ENCODE data around the gene DOK6. TPM values are rescaled to one million over a fixed set of nuclear protein-coding genes. Genes with fewer than 3 reads are reported as not detected.

DOK6 gene
- total and polyA plus RNA-seq, 10 of the 15 experiments (the other 5 are each of a cell fraction or from before 2014, with no cell fraction given) = 0.01 to 0.09 (median 0.04) TPM; not detected in 4

DNA sequence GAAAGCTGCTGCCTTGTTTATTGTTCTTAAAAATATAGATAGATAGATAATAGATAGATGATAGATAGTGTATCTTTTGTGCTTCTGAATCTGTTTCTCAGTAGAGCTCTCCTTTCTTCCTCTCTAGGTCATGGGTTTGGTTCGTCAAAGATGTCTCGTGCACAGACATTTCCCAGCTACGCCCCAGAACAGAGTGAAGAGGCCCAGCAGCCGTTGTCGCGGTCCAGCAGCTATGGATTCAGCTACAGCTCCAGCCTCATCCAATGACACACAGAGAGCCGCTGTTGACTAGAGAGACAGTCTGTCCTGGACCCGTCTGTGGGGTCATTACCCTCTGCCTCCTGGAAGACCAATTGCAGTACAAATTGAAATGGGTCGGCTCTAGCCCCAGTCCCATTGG, 440.4 kb downstream of the DOK6 start:
- POLR2A ChIA-PET = no interaction called here

More for the DNA sequence above, 440.4 kb downstream of the DOK6 start:
- TF ChIP-seq NR2C2 (IDR thresholded peaks at IDR 0.05; ENCODE audit: borderline replicate concordance, control insufficient read depth, insufficient read length, low read depth) (no peak), MYC (IDR thresholded peaks at IDR 0.05; ENCODE audit: insufficient read depth, insufficient read length, insufficient replicate concordance, low read length, severe bottlenecking) (no peak), TAF1 (IDR thresholded peaks at IDR 0.05; ENCODE audit: borderline replicate concordance, low read depth, low read length) (no peak), ZBTB33 (IDR thresholded peaks at IDR 0.05) (no peak), CREM (IDR thresholded peaks at IDR 0.05; ENCODE audit: low read depth) (no peak), EZH2 (IDR thresholded peaks at IDR 0.05; ENCODE audit: borderline replicate concordance, control insufficient read depth, low read depth, low read length) (no peak), USF2 (IDR thresholded peaks at IDR 0.05; ENCODE audit: borderline replicate concordance, low read depth, low read length) (no peak), BACH1 (IDR thresholded peaks at IDR 0.05; ENCODE audit: borderline replicate concordance) (no peak), WRNIP1 (IDR thresholded peaks at IDR 0.05; ENCODE audit: borderline replicate concordance, low read depth, low read length) (no peak), STAT1 (conservative IDR thresholded peaks at IDR 0.05) (no peak), ATF7 (IDR thresholded peaks at IDR 0.05; ENCODE audit: low read depth) (no peak), MEF2A (IDR thresholded peaks at IDR 0.05; ENCODE audit: insufficient read depth, low read depth, low read length) (no peak), SMAD1 (IDR thresholded peaks at IDR 0.05; ENCODE audit: low read depth, partially characterized antibody) (no peak), SIX5 (IDR thresholded peaks at IDR 0.05; ENCODE audit: low read depth, low read length, severe bottlenecking) (no peak), ZBED1 (IDR thresholded peaks at IDR 0.05; ENCODE audit: borderline replicate concordance) (no peak), RUNX3 (IDR thresholded peaks at IDR 0.05; ENCODE audit: low read length) (no peak), YY1 (IDR thresholded peaks at IDR 0.05; ENCODE audit: low read depth, low read length) (no peak)
- Histone ChIP-seq H3K4me1 (ENCODE audit: control insufficient read depth, insufficient read depth, low read length) (no peaks in the 10 kb centered on the region), H3K4me2 (ENCODE audit: control insufficient read depth, insufficient read depth) (no peak overlapping the region), H3K27me3 (replicated peaks in 1 of 2; ENCODE audit: control insufficient read depth in 2 of 2, insufficient read depth in 2 of 2, low read length in 1 of 2) (no peaks in the 10 kb centered on the region), H3K27ac (ENCODE audit: control insufficient read depth, insufficient read depth) (no peak overlapping the region), H3K9ac (ENCODE audit: control insufficient read depth, insufficient read depth, low read length) (no peak overlapping the region), H2AFZ (ENCODE audit: control insufficient read depth, low read depth, low read length) (no peak overlapping the region), H3K4me3 (no peak overlapping the region), H3K9me3 (replicated peaks; ENCODE audit: control insufficient read depth, insufficient read depth, low read length) (no peaks in the 10 kb centered on the region), H3K79me2 (ENCODE audit: control insufficient read depth, insufficient read depth, low read length) (no peaks in the 10 kb centered on the region), H3K36me3 (ENCODE audit: control insufficient read depth in 2 of 2, insufficient read depth in 2 of 2, low read length in 1 of 2) (no peaks in the 10 kb centered on the region), H4K20me1 (ENCODE audit: control insufficient read depth, insufficient read depth) (no peaks in the 10 kb centered on the region)
- SMC1A ChIA-PET (ENCODE audit: uncharacterized antibody, unreplicated experiment) = interaction anchor here (0.8 to 1.9 kb wide), 6 partner anchors 9 to 239 kb away, joined by 3 to 7 read pairs (median 4); no protein-coding TSS in a partner anchor
- FAIRE-seq = no peak
- DNase-seq (ENCODE audit: low read depth, low spot score) = no peak
- RAD21 ChIA-PET (ENCODE audit: unreplicated experiment) = interaction anchor here (0.9 kb wide), 1 partner anchor 8 kb away, joined by 4 read pairs; no protein-coding TSS in a partner anchor
- no TSS peak for BruUV-seq (replicated peaks)
- intact Hi-C loops (cut with micrococcal nuclease; ENCODE audit: unreplicated experiment) = no loop called here
- CTCF ChIA-PET = interaction anchor here (0.9 to 1.9 kb wide), 2 partner anchors 9 to 159 kb away, joined by 3 to 6 read pairs; no protein-coding TSS in a partner anchor
- ATAC-seq = no peak
- WGBS (ENCODE audit: insufficient coverage, insufficient replicate concordance, low lambda C conversion rate, missing lambda C conversion rate) = 90% methylated on average over 9 of the region's 9 CpGs
- in situ Hi-C loops (cut with MboI) = no loop called here
